Lower lobe of right lung (tissue), 2 donors: ENCODE data around the gene TBATA. TPM values are rescaled to one million over a fixed set of nuclear protein-coding genes. Genes with fewer than 3 reads are reported as not detected.

Source experiments
- ATAC-seq, 2 donors: fragments of 200-7000 bp; cut with Tn5 transposase; one replicate each; pipeline ENCODE4 v1.9.1; 2020 to 2022; ENCODE audit warnings: mild to moderate bottlenecking in 2 of 2, moderate library complexity in 2 of 2
- DNase-seq: peaks from one replicate; pipeline ENCODE4 v3.0.0-alpha.2; 2020
- H3K27ac ChIP-seq: fragments of 200-600 bp; one replicate; pipeline ENCODE4 v1.8.0; 2022
- H3K27me3 ChIP-seq: fragments of 200-600 bp; one replicate; pipeline ENCODE4 v1.8.0; 2022; ENCODE audit warnings: low read depth
- H3K36me3 ChIP-seq: fragments of 200-600 bp; one replicate; pipeline ENCODE4 v1.8.0; 2022; ENCODE audit warnings: mild to moderate bottlenecking
- H3K4me1 ChIP-seq: fragments of 200-600 bp; one replicate; pipeline ENCODE4 v1.8.0; 2022
- H3K4me3 ChIP-seq: fragments of 200-600 bp; one replicate; pipeline ENCODE4 v1.8.0; 2022; ENCODE audit warnings: mild to moderate bottlenecking
- H3K9me3 ChIP-seq: fragments of 200-600 bp; one replicate; pipeline ENCODE4 v1.8.0; 2022
- intact Hi-C: fragments of 100-400 bp; cut with DNase I; formaldehyde crosslinking; loops from one replicate; pipeline ENCODE4 v1.11.0; 2022
- total RNA-seq: library from RNA; stranded (reverse); fragmentation: NEBNext Ultra II Directional; extraction: Animal tissue kit (Norgen Biotek cat#: 25700); gene quantifications from one replicate; pipeline ENCODE4 v1.2.1, GENCODE V29; 2021
- TF ChIP-seq, protein P1 (sequence below): fragments of 200-600 bp; IDR thresholded peaks from one replicate; pipeline ENCODE4 v1.8.0; 2022; ENCODE audit warnings: antibody characterized with exemption, mild to moderate bottlenecking
- donor health status: DM: no; HTN: yes; CAD: no; lungs with severe emphysema.

The TBATA gene
- total RNA-seq, 1 donor from 2014 or later: not detected

GRCh38 chr10:70832221-70832620 lies 47.0 kb upstream of the TBATA start:
- no peaks in the 10 kb centered on the region for H3K27me3 ChIP-seq
- H3K9me3 ChIP-seq: no peaks in the 10 kb centered on the region
- no peak overlapping the region for H3K4me3 ChIP-seq
- intact Hi-C loops: no loop called here
- H3K4me1 ChIP-seq: peaks cover 42% of the 10 kb centered on the region
- no peak overlapping the region for H3K27ac ChIP-seq
- ATAC-seq (no peak), DNase-seq (no peak)
- no peaks in the 10 kb centered on the region for H3K36me3 ChIP-seq
- TF ChIP-seq, protein P1, sequence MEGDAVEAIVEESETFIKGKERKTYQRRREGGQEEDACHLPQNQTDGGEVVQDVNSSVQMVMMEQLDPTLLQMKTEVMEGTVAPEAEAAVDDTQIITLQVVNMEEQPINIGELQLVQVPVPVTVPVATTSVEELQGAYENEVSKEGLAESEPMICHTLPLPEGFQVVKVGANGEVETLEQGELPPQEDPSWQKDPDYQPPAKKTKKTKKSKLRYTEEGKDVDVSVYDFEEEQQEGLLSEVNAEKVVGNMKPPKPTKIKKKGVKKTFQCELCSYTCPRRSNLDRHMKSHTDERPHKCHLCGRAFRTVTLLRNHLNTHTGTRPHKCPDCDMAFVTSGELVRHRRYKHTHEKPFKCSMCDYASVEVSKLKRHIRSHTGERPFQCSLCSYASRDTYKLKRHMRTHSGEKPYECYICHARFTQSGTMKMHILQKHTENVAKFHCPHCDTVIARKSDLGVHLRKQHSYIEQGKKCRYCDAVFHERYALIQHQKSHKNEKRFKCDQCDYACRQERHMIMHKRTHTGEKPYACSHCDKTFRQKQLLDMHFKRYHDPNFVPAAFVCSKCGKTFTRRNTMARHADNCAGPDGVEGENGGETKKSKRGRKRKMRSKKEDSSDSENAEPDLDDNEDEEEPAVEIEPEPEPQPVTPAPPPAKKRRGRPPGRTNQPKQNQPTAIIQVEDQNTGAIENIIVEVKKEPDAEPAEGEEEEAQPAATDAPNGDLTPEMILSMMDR: no peak

DNA sequence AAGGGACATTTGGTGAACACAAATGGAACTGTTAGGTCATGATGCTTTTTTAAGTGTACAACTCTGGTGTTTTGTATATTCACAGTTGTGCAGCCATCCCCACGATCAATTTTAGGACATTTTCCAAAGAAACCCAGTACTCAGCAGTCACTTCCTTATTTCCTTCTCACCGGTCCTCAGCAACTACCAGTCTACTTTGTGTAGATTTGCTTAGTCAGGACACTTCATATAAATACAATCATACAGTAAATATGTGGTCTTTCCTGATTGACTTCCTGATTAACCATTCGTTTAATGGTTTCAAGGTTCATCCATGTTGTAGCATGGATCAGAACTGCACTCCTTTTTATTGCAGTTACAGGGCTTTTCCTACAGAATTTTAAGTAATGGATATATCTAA lies 45.0 kb upstream of the TBATA start:
- no peak overlapping the region for H3K4me3 ChIP-seq
- DNase-seq (no peak), ATAC-seq (peak; percentile 47 to 48)
- no peak overlapping the region for H3K27ac ChIP-seq
- peaks cover 4% of the 10 kb centered on the region for H3K36me3 ChIP-seq
- H3K4me1 ChIP-seq: peaks cover 31% of the 10 kb centered on the region
- intact Hi-C loops: no loop called here
- TF ChIP-seq, protein P1: no peak
- no peaks in the 10 kb centered on the region for H3K9me3 ChIP-seq
- H3K27me3 ChIP-seq: no peaks in the 10 kb centered on the region

DNA sequence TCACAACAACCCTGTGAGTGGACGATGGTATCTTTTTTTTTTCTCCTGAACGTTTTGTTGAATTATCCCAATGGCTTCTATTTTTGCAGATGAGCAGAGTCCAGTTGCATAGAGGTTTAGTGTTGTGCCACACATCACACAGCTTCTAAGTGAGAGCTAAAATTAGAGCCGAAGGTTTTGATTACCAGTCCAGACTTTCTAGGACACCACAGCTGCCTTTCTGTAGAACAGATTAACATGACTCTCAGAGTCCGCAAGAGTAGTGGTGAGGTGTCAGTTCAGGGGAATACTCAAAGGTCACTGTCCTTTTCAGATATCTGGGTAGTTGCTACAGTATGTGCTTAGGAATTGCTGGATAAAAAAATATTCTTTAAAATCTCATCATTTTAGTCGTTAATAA lies 44.4 kb upstream of the TBATA start:
- TF ChIP-seq, protein P1: no peak
- no peak overlapping the region for H3K4me3 ChIP-seq
- no peak for DNase-seq
- ATAC-seq: no peak
- no peak overlapping the region for H3K27ac ChIP-seq
- intact Hi-C loops: no loop called here
- H3K27me3 ChIP-seq: no peaks in the 10 kb centered on the region
- peaks cover 4% of the 10 kb centered on the region for H3K36me3 ChIP-seq
- no peaks in the 10 kb centered on the region for H3K9me3 ChIP-seq
- peaks cover 27% of the 10 kb centered on the region for H3K4me1 ChIP-seq

- peaks cover 23% of the 10 kb centered on the region for H3K4me1 ChIP-seq
- H3K27ac ChIP-seq: no peak overlapping the region
- ATAC-seq (no peak), DNase-seq (no peak)
- TF ChIP-seq, protein P1: no peak
- no peaks in the 10 kb centered on the region for H3K27me3 ChIP-seq
- no peak overlapping the region for H3K4me3 ChIP-seq
- no peaks in the 10 kb centered on the region for H3K9me3 ChIP-seq
- intact Hi-C loops: no loop called here
- peaks cover 4% of the 10 kb centered on the region for H3K36me3 ChIP-seq
Observed at GRCh38 chr10:70828923-70829322, 43.7 kb upstream of the TBATA start.

GRCh38 chr10:70827086-70827757 lies 42.0 kb upstream of the TBATA start:
- ATAC-seq: no peak
- intact Hi-C loops: no loop called here
- TF ChIP-seq, protein P1: no peak
- no peaks in the 10 kb centered on the region for H3K9me3 ChIP-seq
- peaks cover 16% of the 10 kb centered on the region for H3K4me1 ChIP-seq
- H3K27me3 ChIP-seq: no peaks in the 10 kb centered on the region
- H3K36me3 ChIP-seq: peaks cover 4% of the 10 kb centered on the region
- H3K4me3 ChIP-seq: no peak overlapping the region
- no peak for DNase-seq
- H3K27ac ChIP-seq: no peak overlapping the region
